Measurements from ENCODE around the gene GPR151. TPM values are rescaled to one million over a fixed set of nuclear protein-coding genes. Genes with fewer than 3 reads are reported as not detected.

GPR151 gene
- total and polyA plus RNA-seq, 2 of the 13 experiments (the other 11 are each of a cell fraction or from before 2014, with no cell fraction given), result not detected

DNA sequence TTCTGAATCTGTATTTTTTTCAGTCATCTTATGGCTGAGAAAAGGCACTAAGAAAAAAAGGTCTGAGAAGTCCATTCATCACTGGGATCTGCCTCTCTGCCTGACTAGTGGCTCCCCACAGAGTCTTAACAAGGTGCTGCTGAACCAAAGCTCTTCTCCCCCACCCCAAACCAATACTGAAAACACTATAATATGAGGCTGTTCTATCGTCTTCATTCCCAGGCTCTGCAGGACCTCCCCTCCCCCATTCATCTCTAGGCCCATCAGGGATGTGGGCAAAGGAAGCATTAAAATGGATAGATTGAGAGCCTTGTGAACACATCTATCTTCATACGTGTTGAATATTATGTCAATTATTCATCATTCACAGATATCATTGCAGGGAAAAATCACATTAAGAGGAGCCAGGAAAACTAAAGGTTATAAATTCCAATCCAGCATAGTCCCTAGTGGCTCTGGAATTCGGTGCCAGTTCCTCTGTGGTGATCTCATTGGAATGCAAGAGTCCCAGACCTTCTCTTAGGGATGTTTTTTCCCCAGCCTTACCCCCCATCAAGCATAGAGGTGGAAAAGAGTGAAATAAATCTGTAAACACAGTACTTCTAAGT is 44.3 kb upstream of the GPR151 start:
- Histone ChIP-seq H3K9me3 (ENCODE audit: low read length) (no peaks in the 10 kb centered on the region), H3K27me3 (ENCODE audit: control insufficient read depth in 1 of 2, insufficient read depth in 2 of 2, low read length in 2 of 2) (no peaks in the 10 kb centered on the region), H3K4me2 (ENCODE audit: low read depth, low read length) (no peak overlapping the region), H3K4me1 (ENCODE audit: insufficient read depth, low read length) (no peaks in the 10 kb centered on the region), H3K36me3 (replicated peaks in 1 of 2; ENCODE audit: control insufficient read depth in 1 of 2, insufficient read depth in 2 of 2, low read length in 2 of 2) (no peaks in the 10 kb centered on the region), H3K79me2 (ENCODE audit: insufficient read depth, low read length) (no peaks in the 10 kb centered on the region), H3K9ac (ENCODE audit: insufficient read depth, low read depth, low read length) (no peak overlapping the region), H2AFZ (ENCODE audit: low read length) (no peak overlapping the region), H3K4me3 (replicated peaks in 1 of 3; ENCODE audit: insufficient read depth in 1 of 3, low read depth in 2 of 3, low read length in 3 of 3) (no peak overlapping the region), H3K27ac (ENCODE audit: extremely low read length, insufficient read depth, low read length) (no peak overlapping the region), H4K20me1 (ENCODE audit: insufficient read depth, low read length) (no peaks in the 10 kb centered on the region)
- DNase-seq (ENCODE audit: low spot score) (no peak), ATAC-seq (no peak), FAIRE-seq (no peak)
- TF ChIP-seq, protein P1, sequence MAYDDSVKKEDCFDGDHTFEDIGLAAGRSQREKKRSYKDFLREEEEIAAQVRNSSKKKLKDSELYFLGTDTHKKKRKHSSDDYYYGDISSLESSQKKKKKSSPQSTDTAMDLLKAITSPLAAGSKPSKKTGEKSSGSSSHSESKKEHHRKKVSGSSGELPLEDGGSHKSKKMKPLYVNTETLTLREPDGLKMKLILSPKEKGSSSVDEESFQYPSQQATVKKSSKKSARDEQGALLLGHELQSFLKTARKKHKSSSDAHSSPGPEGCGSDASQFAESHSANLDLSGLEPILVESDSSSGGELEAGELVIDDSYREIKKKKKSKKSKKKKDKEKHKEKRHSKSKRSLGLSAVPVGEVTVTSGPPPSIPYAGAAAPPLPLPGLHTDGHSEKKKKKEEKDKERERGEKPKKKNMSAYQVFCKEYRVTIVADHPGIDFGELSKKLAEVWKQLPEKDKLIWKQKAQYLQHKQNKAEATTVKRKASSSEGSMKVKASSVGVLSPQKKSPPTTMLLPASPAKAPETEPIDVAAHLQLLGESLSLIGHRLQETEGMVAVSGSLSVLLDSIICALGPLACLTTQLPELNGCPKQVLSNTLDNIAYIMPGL (CRISPR knock-in tag; IDR thresholded peaks at IDR 0.05; ENCODE audit: borderline replicate concordance in 1 of 2, low read depth in 1 of 2), result no peak
- no peak for TF ChIP-seq KDM3A (CRISPR knock-in tag; IDR thresholded peaks at IDR 0.05; ENCODE audit: low read depth)
- TF ChIP-seq, protein P2, sequence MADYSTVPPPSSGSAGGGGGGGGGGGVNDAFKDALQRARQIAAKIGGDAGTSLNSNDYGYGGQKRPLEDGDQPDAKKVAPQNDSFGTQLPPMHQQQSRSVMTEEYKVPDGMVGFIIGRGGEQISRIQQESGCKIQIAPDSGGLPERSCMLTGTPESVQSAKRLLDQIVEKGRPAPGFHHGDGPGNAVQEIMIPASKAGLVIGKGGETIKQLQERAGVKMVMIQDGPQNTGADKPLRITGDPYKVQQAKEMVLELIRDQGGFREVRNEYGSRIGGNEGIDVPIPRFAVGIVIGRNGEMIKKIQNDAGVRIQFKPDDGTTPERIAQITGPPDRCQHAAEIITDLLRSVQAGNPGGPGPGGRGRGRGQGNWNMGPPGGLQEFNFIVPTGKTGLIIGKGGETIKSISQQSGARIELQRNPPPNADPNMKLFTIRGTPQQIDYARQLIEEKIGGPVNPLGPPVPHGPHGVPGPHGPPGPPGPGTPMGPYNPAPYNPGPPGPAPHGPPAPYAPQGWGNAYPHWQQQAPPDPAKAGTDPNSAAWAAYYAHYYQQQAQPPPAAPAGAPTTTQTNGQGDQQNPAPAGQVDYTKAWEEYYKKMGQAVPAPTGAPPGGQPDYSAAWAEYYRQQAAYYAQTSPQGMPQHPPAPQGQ (CRISPR knock-in tag; IDR thresholded peaks at IDR 0.05; ENCODE audit: borderline replicate concordance), result no peak
- TF ChIP-seq ZNF563 (CRISPR knock-in tag; IDR thresholded peaks at IDR 0.05), result no peak
- TF ChIP-seq IKZF1 (IDR thresholded peaks at IDR 0.05), result no peak
- TF ChIP-seq CREM (IDR thresholded peaks at IDR 0.05), result no peak
- TF ChIP-seq CREM (CRISPR knock-in tag; IDR thresholded peaks at IDR 0.05), result no peak
- TF ChIP-seq ZNF569 (CRISPR knock-in tag; IDR thresholded peaks at IDR 0.05; ENCODE audit: borderline replicate concordance), result no peak
- no peak for TF ChIP-seq HNRNPH1 (optimal IDR thresholded peaks at IDR 0.05; ENCODE audit: low read depth, low read length)
- TF ChIP-seq SP4 (CRISPR knock-in tag; IDR thresholded peaks at IDR 0.05), result no peak
- TF ChIP-seq, protein P3, sequence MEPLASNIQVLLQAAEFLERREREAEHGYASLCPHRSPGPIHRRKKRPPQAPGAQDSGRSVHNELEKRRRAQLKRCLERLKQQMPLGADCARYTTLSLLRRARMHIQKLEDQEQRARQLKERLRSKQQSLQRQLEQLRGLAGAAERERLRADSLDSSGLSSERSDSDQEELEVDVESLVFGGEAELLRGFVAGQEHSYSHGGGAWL (CRISPR knock-in tag; IDR thresholded peaks at IDR 0.05), result no peak
- no peak for TF ChIP-seq ZNF367 (CRISPR knock-in tag; IDR thresholded peaks at IDR 0.05; ENCODE audit: borderline replicate concordance)
- no peak for TF ChIP-seq ISL2 (CRISPR knock-in tag; IDR thresholded peaks at IDR 0.05)
- no peak for TF ChIP-seq HDAC6 (IDR thresholded peaks at IDR 0.05; ENCODE audit: low read depth, low read length)
- CTCF ChIA-PET (ENCODE audit: low intra/inter-chr PET ratio, low total read pairs), result no interaction called here
- BruUV-seq (replicated peaks), result no TSS peak
- WGBS (ENCODE audit: low lambda C conversion rate), result 4% methylated on average over 3 of the region's 3 CpGs
- POLR2A ChIA-PET, result no interaction called here
- intact Hi-C loops (cut with micrococcal nuclease; ENCODE audit: unreplicated experiment), result no loop called here
- in situ Hi-C loops (cut with HindIII; ENCODE audit: extremely low pct_ligation_motif_present, low pct_unique_long_range_greater_than_20kb), result no loop called here
